ENCODE measurements around the gene PTPN4.

Gene PTPN4

DNA sequence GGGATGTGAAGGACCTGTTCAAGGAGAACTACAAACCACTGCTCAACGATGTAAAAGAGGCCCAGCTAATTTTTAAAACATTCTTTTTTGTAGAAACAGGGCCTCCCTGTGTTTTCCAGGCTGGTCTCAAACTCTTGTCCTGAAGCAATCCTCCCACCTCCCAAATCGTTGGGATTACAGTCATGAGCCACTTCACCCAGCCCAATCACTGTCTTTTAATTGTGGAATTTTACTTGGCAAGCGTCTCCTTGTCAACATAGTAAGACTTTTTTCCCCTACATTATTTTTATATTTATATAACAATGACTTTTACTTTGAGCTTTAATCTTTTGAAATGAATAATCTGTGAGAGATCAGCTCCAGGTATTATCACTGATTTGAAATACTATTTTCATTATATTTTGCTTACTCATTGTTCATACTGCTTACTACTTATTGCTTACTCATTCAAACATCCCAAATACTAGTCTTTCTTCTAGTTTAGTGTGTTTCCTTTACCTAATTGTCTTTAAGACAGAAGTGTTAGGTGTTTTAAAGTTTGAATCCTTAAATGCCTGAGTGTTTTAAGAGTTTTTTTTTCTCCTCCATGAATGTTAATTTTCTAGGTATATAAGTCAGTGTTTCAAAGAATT, 48.9 kb downstream of the PTPN4 start:
- H3K27ac ChIP-seq: no peak overlapping the region
- TF ChIP-seq ZFX (IDR thresholded peaks at IDR 0.05; ENCODE audit: borderline replicate concordance): no peak
- TF ChIP-seq, protein P1, sequence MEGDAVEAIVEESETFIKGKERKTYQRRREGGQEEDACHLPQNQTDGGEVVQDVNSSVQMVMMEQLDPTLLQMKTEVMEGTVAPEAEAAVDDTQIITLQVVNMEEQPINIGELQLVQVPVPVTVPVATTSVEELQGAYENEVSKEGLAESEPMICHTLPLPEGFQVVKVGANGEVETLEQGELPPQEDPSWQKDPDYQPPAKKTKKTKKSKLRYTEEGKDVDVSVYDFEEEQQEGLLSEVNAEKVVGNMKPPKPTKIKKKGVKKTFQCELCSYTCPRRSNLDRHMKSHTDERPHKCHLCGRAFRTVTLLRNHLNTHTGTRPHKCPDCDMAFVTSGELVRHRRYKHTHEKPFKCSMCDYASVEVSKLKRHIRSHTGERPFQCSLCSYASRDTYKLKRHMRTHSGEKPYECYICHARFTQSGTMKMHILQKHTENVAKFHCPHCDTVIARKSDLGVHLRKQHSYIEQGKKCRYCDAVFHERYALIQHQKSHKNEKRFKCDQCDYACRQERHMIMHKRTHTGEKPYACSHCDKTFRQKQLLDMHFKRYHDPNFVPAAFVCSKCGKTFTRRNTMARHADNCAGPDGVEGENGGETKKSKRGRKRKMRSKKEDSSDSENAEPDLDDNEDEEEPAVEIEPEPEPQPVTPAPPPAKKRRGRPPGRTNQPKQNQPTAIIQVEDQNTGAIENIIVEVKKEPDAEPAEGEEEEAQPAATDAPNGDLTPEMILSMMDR (IDR thresholded peaks at IDR 0.05): no peak

DNA sequence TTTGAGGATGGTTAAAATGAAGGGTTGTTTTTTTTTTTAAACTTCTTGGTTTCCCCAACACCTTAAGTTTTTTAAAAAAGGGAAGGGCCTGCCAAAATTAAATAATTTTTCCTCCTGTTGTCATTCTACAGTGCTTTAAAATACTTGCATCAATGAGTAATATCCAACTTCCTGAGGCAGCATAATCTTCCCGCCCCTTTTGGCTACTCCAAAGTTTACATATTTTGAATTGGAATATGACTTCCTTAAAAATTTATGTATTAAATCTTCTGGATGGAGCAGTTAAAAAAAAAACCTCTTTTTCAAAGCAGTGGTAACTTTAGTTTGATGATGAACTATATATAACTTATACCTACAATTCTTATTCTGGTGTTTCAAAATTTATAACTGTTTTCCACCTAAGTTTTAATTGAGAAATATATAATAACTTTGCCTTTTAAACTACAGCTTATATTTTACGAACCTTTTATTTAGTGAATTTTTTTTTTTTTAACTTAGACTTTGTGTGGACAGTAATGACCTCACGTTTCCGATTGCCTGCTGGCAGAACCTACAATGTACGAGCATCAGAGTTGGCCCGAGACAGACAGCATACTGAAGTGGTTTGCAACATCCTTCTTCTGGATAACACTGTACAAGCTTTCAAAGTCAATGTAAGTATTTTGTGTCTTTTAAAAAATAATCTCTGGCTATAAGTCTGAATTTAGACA, 49.8 kb downstream of the PTPN4 start:
- peak overlapping the region; percentile 17; the same call in 1 of the 2 replicates for H3K27ac ChIP-seq

DNA sequence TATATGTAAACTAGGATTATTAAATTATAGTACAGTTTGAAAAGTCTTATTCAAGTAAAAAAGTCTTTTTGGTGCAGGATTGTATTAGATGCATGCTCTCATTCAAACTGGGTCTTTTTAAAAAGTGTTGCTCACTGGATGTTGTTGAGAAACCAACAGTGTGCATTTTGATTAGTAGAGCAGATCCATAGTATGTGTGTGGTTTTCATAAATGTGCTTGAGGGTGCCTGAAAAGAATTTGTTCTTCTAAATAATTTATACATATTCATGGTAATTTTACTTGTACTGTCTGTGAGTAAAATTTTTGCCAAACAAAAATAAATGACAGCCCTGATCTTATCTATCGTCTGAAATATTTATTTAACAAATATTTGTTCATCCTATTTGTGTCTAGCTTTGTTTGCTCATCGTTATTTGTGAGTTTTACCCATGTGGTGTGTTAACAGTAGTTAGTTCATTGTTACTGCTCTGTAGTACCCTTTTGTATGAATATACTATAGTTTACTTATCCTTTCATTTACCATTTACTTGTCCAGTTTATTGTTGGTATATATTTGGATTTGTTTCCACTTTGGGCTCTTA, 50.4 kb downstream of the PTPN4 start:
- no peak for TF ChIP-seq ZFX (IDR thresholded peaks at IDR 0.05; ENCODE audit: borderline replicate concordance)
- H3K27ac ChIP-seq: peak overlapping the region; percentile 17; the same call in 1 of the 2 replicates

More for the DNA sequence above, 49.8 kb downstream of the PTPN4 start:
- no peak for TF ChIP-seq ZFX (IDR thresholded peaks at IDR 0.05; ENCODE audit: borderline replicate concordance)
- TF ChIP-seq, protein P1 (IDR thresholded peaks at IDR 0.05): no peak

DNA sequence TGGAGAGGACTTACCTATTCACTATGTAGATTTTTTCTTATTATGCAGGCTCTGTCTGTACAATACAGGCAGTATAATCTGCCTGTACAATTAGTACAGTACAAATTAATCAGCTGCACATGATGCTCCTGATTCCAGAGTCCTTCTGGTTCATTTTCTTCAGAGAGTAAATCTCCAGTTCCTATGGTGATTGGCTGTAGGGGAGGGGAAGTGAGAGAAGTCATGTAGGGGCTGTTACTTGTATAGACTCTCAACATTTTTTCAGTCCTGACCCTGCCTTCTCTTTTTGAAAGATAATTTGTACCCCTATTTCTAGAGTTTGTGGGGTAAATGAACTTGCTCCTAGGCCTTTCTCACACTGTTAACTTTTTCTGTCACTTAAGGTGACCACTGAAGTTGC, 54.5 kb downstream of the PTPN4 start:
- TF ChIP-seq ZFX (IDR thresholded peaks at IDR 0.05; ENCODE audit: borderline replicate concordance): no peak
- TF ChIP-seq, protein P1 (IDR thresholded peaks at IDR 0.05): no peak
- H3K27ac ChIP-seq: no peak overlapping the region

DNA sequence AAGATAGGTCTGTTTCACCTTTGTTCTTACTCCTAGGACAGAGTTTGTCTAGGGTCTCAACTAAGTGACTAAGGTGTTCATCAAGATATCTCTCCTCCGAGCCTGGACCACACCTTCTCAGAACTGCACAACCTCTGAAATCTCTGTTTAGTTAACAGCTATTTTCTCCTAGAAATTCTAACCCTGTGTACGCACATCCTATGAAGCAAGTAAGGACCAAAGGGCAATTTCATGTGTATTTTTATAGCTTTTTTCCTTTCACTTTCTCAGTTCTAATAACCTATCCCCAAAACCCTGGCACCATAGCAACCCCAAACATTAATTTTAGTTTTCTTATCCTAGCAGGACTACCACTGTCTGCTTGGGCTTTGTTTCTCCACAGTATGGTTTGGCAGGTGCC, 59.1 kb downstream of the PTPN4 start:
- H3K27ac ChIP-seq: no peak overlapping the region
- TF ChIP-seq, protein P1 (IDR thresholded peaks at IDR 0.05): no peak
- no peak for TF ChIP-seq ZFX (IDR thresholded peaks at IDR 0.05; ENCODE audit: borderline replicate concordance)

DNA sequence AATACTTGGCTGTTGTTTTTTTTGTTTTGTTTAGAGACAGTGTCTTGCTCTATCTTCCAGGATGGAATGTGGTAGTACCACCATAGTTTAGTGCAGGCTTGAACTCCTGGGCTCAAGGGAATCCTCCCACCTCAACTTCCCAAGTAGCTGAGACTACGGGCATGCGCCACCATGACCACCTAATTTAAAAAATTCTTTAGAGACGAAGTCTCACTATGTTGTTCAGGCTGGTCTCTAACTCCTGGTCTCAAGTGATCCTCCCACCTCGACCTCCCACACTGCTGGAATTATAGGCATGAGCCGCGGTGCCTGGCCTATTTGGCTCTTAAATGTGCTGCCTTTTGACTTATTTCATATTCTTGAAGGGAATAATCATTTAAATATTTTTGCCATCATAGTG, 60.1 kb downstream of the PTPN4 start:
- no peak overlapping the region for H3K27ac ChIP-seq
- no peak for TF ChIP-seq ZFX (IDR thresholded peaks at IDR 0.05; ENCODE audit: borderline replicate concordance)

DNA sequence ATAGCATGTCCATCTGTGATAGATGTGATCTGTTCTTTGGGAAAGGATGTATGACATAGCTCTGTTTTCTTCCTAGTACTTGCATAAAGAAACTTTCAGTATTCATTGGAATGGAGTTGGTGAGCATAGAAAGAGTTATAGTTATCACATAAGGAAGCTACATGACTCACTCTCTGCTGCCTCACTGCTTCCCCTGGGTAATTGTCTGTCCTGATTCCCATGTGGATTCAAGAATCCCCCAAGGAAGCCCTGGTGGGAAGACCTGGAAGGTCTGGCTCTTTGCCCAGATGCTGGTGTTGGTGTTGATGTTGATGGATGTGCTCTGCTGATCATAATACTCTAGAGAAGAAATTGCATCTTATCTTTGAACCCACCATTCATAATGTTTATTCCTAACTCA, 60.6 kb downstream of the PTPN4 start:
- no peak overlapping the region for H3K27ac ChIP-seq
- no peak for TF ChIP-seq ZFX (IDR thresholded peaks at IDR 0.05; ENCODE audit: borderline replicate concordance)
- TF ChIP-seq, protein P1 (IDR thresholded peaks at IDR 0.05): no peak

DNA sequence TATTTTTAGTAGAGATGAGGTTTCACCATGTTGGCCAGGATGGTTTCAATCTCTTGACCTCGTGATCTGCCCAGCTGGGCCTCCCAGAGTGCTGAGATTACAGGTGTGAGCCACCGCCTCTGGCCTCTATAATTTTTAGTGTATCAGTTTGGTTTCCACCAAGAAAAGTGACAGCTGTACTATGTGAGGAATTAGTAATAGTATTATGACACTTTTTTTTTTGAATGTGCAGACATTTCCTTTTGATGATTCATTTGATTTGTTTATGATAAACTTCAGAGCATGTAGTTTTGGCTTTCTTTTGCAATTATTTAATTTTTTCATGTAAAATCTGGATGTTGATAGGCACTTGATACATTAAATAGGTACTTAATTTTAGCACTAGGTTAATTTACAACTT, 61.5 kb downstream of the PTPN4 start:
- TF ChIP-seq ZFX (IDR thresholded peaks at IDR 0.05; ENCODE audit: borderline replicate concordance): no peak
- TF ChIP-seq, protein P1 (IDR thresholded peaks at IDR 0.05): no peak
- no peak overlapping the region for H3K27ac ChIP-seq

Data from 22Rv1 (cell line).